Measurements from ENCODE around the gene PKIG. TPM values are rescaled to one million over a fixed set of nuclear protein-coding genes. Genes with fewer than 3 reads are reported as not detected.

The PKIG gene
- total and polyA plus RNA-seq, 9 donors: 37.0 to 114 (median 49.9) TPM

DNA sequence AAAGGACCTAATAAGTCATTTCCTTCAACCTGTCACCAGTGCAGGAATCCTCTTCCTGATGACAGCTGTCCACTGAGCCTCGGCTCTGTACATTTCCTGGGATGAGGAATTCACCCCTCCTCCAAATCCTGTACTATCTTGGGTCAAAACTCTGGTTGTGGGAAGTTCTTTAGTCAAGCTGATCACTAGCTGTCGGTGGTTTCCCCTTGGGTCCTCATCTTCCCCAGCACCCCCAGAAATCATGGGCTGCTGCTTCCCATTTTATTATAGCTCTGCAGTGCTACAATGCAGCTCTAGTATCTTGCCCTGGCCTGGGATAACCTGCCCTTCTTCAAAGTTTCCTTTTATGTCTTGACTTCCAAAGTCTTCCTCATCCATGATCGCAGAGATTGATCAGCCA is 83.7 kb downstream of the PKIG start:
- TF ChIP-seq, protein P1, sequence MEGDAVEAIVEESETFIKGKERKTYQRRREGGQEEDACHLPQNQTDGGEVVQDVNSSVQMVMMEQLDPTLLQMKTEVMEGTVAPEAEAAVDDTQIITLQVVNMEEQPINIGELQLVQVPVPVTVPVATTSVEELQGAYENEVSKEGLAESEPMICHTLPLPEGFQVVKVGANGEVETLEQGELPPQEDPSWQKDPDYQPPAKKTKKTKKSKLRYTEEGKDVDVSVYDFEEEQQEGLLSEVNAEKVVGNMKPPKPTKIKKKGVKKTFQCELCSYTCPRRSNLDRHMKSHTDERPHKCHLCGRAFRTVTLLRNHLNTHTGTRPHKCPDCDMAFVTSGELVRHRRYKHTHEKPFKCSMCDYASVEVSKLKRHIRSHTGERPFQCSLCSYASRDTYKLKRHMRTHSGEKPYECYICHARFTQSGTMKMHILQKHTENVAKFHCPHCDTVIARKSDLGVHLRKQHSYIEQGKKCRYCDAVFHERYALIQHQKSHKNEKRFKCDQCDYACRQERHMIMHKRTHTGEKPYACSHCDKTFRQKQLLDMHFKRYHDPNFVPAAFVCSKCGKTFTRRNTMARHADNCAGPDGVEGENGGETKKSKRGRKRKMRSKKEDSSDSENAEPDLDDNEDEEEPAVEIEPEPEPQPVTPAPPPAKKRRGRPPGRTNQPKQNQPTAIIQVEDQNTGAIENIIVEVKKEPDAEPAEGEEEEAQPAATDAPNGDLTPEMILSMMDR (IDR thresholded peaks at IDR 0.05): no peak
- TF ChIP-seq EP300 (IDR thresholded peaks at IDR 0.05) (no peak), POLR2A (IDR thresholded peaks at IDR 0.05) (no peak)
- Histone ChIP-seq H3K4me3 (no peak overlapping the region), H3K9me3 (no peaks in the 10 kb centered on the region), H3K4me1 (ENCODE audit: insufficient read depth) (no peaks in the 10 kb centered on the region), H3K36me3 (no peaks in the 10 kb centered on the region), H3K27me3 (no peaks in the 10 kb centered on the region), H3K27ac (no peak overlapping the region)
- DNase-seq: no peak
- WGBS, 3 donors: 77 to 86% (median 79%) methylated on average over 3 of the region's 3 CpGs
- intact Hi-C loops (cut with DNase I): no loop called here

Other genes with a start within 250 kb of the PKIG start
- gene R3HDML, start 245.5 kb upstream of the PKIG start, total RNA-seq: not detected
- not detected for gene R3HDML, start 245.5 kb upstream of the PKIG start, polyA plus RNA-seq
- gene HNF4A, start 226.9 kb upstream of the PKIG start, total RNA-seq: 1 to 10 TPM in 1 of 7 donors, under 1 TPM in 6; 0.08 to 1.5 (median 0.42) TPM
- gene HNF4A, start 226.9 kb upstream of the PKIG start, polyA plus RNA-seq: under 1 TPM; 0.07 to 0.15 TPM
- gene TTPAL, start 106.7 kb upstream of the PKIG start, total RNA-seq: 10 to 100 TPM in 6 of 7 donors, 1 to 10 TPM in 1; 5.6 to 25.1 (median 12.4) TPM
- gene TTPAL, start 106.7 kb upstream of the PKIG start, polyA plus RNA-seq: 1 to 10 TPM; 3.1 to 7.4 TPM
- 100 to 1,000 TPM in 1 of 7 donors, 10 to 100 TPM in 6; 52.1 to 113 (median 90.1) TPM for gene SERINC3, start 60.5 kb upstream of the PKIG start, total RNA-seq
- gene SERINC3, start 60.5 kb upstream of the PKIG start, polyA plus RNA-seq: 100 to 1,000 TPM in 1 of 2 donors, 10 to 100 TPM in 1; 69.4 to 171 TPM
- gene ADA, start 69.1 kb downstream of the PKIG start, total RNA-seq: 1 to 10 TPM; 1.1 to 5.7 (median 3.2) TPM
- 1 to 10 TPM; 2.8 to 7.4 TPM for gene ADA, start 69.1 kb downstream of the PKIG start, polyA plus RNA-seq
- 100 to 1,000 TPM in 4 of 7 donors, 10 to 100 TPM in 3; 47.4 to 296 (median 148) TPM for gene CCN5, start 132.8 kb downstream of the PKIG start, total RNA-seq
- 100 to 1,000 TPM; 183 to 196 TPM for gene CCN5, start 132.8 kb downstream of the PKIG start, polyA plus RNA-seq
- gene KCNK15, start 163.3 kb downstream of the PKIG start, total RNA-seq: 10 to 100 TPM in 1 of 7 donors, 1 to 10 TPM in 6; 2.6 to 21.6 (median 5.0) TPM
- gene KCNK15, start 163.3 kb downstream of the PKIG start, polyA plus RNA-seq: 1 to 10 TPM in 1 of 2 donors, under 1 TPM in 1; 0.93 to 1.7 TPM
- gene RIMS4, start 228.0 kb downstream of the PKIG start, total RNA-seq: 10 to 100 TPM in 2 of 7 donors, 1 to 10 TPM in 4, under 1 TPM in 1; 0.95 to 17.2 (median 6.8) TPM
- gene RIMS4, start 228.0 kb downstream of the PKIG start, polyA plus RNA-seq: 1 to 10 TPM; 2.4 to 3.0 TPM

All from ovary (tissue), 9 donors.